T47D (cell line): ENCODE results near the gene TAGLN3.
A peak's percentile ranks its signal among the peaks of the same experiment; 100 is the strongest.

Source experiments
- DNase-seq, 2 experiments: peaks; one replicate each; pipeline versions ENCODE4 v3.0.0 to v3.0.0-alpha.2; 2011 to 2012; ENCODE audit warnings: low read depth in 1 of 2, low spot score in 1 of 2
- JUND ChIP-seq: IDR thresholded peaks from 2 replicates; pipeline ENCODE4 v1.6.1; 2012; ENCODE audit warnings: low read depth
- in situ Hi-C: cut with HindIII; loops from 2 replicates; pipeline ENCODE4 v1.10.0; 2016; ENCODE audit warnings: low sequenced_read_pairs, low pct_unique_long_range_greater_than_20kb

TAGLN3 gene

DNA sequence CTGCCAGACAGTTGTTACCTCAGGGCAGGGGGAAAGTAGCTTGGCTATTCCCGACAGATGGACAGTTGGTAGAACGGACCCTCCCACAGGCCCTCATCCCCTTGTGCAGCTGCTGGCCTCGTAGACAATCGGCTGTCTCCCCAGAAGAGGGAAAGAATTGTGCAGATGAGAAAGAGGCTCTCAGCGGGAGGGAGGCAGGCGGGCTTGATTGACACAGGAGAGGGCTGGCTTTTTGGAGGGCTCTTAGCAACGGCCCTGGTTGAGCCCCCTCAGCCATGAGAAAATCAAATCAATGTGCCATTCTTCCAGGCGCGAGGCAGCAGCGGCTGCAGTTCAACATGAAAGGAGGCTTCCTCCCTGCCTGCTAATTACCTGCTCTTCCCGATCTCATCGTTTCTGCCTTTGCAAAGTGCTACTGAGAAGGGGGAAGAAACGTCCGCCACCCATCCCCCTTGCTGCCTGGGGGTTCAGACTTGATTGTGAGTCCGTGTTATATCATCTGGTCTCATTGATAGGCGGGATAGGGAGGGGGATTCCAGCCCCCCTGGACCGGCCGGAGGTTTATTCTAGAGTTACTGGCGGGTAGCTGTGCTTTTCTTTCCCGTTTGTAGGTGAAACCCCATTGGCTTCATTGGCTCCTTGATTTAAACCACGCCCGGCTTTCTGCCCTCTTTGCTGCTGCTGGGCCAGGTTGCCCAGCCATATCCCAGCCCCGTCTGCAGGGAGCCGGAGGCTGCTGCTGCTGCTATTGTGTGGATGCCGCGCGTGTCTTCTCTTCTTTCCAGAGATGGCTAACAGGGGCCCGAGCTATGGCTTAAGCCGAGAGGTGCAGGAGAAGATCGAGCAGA lies at the start of gene TAGLN3:
TSS of gene TAGLN3 (plus strand) at position 287 of the 848 bp plus-strand sequence. CDS start at position 788, 501 bp downstream.
- TF ChIP-seq JUND, result no peak
- peak in 1 of 2 experiments; percentile 11 for DNase-seq
- in situ Hi-C loops, result no loop called here

GRCh38 chr3:111949712-111950111 lies 49.0 kb upstream of the TAGLN3 start:
- in situ Hi-C loops, result no loop called here
- no peak for TF ChIP-seq JUND

DNA sequence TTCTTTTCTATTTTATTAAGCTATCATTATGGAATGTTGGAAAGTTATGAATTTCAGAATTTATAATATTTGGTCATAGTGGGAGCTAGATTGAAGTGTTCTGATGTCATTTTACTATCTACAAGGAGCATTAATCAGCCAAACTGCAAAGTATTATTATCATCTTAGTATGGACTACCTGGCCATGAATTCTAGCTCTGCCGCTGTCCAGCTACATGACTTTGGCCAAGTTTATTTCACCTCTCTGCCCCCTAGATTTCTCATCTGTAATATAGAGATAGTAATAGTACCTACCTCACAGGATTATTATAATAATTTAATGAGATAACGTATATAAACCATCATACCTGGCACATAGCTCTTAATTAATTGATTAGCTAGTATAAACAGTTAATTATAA lies 47.7 kb upstream of the TAGLN3 start:
- DNase-seq, result no peak
- TF ChIP-seq JUND, result no peak
- in situ Hi-C loops, result no loop called here

More at GRCh38 chr3:111949712-111950111, 49.0 kb upstream of the TAGLN3 start:
- no peak for DNase-seq

DNA sequence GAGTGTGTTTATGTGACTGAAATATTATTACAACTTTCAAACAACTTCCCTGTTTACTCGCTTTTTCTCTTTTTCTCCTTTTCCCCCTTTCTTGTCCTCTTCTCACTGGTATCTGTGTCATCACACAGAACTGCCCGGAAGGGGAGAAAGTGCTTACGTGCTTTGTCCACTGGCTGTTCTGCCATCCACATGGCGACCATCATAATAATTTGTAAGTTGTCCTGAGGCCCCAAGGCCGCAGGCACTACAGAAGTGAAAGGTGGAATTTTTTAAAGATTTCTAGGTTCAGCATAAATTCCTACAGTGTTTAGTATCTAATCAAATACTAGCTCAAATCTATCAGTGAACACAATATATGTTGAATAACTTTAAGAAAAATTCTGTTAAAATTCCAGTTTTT lies 46.6 kb upstream of the TAGLN3 start:
- no peak for TF ChIP-seq JUND
- in situ Hi-C loops, result no loop called here
- no peak for DNase-seq

- in situ Hi-C loops, result no loop called here
- TF ChIP-seq JUND, result no peak
- DNase-seq, result no peak
Measured at GRCh38 chr3:111952866-111953450, 45.8 kb upstream of the TAGLN3 start.

- no peak for DNase-seq
- TF ChIP-seq JUND, result no peak
- in situ Hi-C loops, result no loop called here
Measured at GRCh38 chr3:111954228-111954990, 44.3 kb upstream of the TAGLN3 start.

DNA sequence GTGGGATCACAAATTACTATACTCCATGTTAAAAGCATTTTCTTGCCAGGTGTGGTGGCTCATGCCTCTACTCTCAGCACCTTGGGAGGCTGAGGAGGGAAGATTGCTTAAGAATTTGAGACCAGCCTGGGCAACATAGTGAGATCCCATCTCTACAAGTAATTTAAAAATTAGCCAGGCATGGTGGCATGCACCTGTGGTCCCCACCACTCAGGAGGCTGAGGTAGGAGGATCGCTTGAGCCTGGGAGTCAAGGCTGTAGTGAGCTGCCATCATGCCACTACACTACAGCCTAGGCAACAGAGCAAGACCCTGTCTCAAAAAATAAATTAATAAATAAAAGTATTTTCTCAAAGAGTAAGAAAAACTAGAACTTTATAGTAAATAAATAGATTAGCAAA lies 42.8 kb upstream of the TAGLN3 start:
- DNase-seq, result no peak
- in situ Hi-C loops, result no loop called here
- TF ChIP-seq JUND, result no peak

- DNase-seq, result no peak
- in situ Hi-C loops, result no loop called here
- no peak for TF ChIP-seq JUND
Measured at GRCh38 chr3:111956449-111956848, 42.3 kb upstream of the TAGLN3 start.

DNA sequence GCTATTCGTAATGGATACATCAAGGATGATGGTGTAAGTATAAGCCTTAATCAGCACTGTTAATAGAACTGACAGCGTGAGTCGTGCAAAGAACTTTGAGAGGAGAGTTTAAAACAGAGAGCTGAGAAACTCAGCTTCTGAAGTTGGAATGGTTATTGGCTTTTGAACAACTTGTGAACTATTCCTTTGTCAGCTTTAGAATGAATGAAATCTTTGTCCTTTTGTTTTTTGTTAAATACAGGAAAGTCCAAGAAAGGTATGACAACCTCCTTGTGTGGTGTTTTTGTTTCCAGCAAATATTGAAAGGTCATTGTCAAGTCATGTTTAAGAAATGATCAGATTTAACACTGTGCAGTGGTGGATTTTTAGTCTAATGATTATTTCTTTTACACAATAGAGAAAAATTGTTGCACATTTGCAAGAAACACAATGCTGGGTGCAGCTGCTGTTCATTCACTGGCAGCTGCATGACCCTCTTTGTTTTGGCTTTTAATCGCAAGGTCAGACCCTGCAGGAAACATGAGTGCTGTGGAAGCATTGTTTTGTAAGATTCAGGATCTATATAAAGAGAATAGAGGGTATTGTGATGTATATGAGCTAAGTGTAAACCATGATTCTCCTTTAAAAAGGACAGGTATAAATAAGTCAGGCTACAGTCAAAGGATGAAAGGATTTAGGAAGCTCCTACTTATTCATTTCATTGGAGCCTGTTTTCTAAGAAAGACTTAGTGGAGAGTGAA lies 41.6 kb upstream of the TAGLN3 start:
- DNase-seq, result no peak
- no peak for TF ChIP-seq JUND
- in situ Hi-C loops, result no loop called here

- no peak for DNase-seq
- in situ Hi-C loops, result no loop called here
- TF ChIP-seq JUND, result no peak
Measured at GRCh38 chr3:111961461-111962164, 37.1 kb upstream of the TAGLN3 start.

GRCh38 chr3:111963424-111963823 lies 35.3 kb upstream of the TAGLN3 start:
- in situ Hi-C loops, result no loop called here
- TF ChIP-seq JUND, result no peak
- DNase-seq, result no peak

GRCh38 chr3:111965484-111965883 lies 33.2 kb upstream of the TAGLN3 start:
- in situ Hi-C loops, result no loop called here
- TF ChIP-seq JUND, result no peak
- no peak for DNase-seq
